Measurements from ENCODE around the gene LRRC23.
A peak's percentile ranks its signal among the peaks of the same experiment; 100 is the strongest.

The LRRC23 gene

DNA sequence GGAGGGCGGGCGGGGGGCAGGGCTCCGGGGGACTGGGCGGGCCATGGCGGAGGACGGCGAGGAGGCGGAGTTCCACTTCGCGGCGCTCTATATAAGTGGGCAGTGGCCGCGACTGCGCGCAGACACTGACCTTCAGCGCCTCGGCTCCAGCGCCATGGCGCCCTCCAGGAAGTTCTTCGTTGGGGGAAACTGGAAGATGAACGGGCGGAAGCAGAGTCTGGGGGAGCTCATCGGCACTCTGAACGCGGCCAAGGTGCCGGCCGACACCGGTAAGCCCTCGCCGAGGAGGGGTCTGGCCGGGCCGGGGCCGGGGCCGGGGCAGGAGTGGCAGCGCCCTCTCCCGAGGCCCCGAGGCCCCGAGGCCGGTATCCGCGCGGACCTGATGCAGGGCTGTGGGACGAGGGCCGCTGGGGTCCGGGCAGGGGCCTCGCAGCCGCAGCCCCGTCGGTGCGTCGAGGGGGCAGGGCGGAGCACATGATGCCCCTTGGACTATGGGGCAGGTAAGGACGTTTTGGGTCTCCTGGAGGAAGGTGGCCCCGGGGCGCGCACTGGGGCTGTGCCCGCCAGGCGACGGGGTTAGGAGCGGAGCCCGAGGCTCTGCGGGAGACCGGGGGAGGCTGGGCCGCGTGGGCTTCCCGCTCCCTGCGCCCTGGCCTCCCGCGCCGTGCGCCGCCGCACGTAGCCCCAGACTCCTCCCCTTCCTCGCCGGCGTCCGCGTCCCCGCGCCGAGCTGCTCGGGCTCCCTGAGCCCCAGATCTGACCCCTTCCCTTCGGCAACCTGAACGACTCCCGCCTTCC lies 37.0 kb upstream of the LRRC23 start, which contains the start of gene TPI1:
TSS of gene TPI1 (plus strand) at position 119 of the 798 bp plus-strand sequence. CDS start at position 155, 36 bp downstream.
- no peak for TF ChIP-seq FOXM1 (IDR thresholded peaks at IDR 0.05; ENCODE audit: borderline replicate concordance, low read depth)
- no peak for TF ChIP-seq RAD21 (IDR thresholded peaks at IDR 0.05; ENCODE audit: low read depth)
- TF ChIP-seq NFIC (IDR thresholded peaks at IDR 0.05), result no peak
- peak; percentile 69; the same call in 1 of the 2 replicates for TF ChIP-seq ZBTB7A (IDR thresholded peaks at IDR 0.05; ENCODE audit: low read depth)
- TF ChIP-seq, protein P1, sequence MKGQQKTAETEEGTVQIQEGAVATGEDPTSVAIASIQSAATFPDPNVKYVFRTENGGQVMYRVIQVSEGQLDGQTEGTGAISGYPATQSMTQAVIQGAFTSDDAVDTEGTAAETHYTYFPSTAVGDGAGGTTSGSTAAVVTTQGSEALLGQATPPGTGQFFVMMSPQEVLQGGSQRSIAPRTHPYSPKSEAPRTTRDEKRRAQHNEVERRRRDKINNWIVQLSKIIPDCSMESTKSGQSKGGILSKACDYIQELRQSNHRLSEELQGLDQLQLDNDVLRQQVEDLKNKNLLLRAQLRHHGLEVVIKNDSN (IDR thresholded peaks at IDR 0.05), result no peak; the same call in 1 of the 2 replicates
- TF ChIP-seq TAF1 (IDR thresholded peaks at IDR 0.05; ENCODE audit: low read depth), result peak; percentile 96
- peak; percentile 13; the same call in 1 of the 2 replicates for TF ChIP-seq EP300 (IDR thresholded peaks at IDR 0.05; ENCODE audit: borderline replicate concordance)
- peak; percentile 85 for TF ChIP-seq YY1 (IDR thresholded peaks at IDR 0.05; ENCODE audit: low read depth)
- TF ChIP-seq CEBPB (IDR thresholded peaks at IDR 0.05), result no peak
- peak; percentile 40; the same call in 1 of the 2 replicates for TF ChIP-seq TEAD4 (IDR thresholded peaks at IDR 0.05)
- peak; percentile 68 for TF ChIP-seq EGR1 (IDR thresholded peaks at IDR 0.05)
- no peak for TF ChIP-seq CREB1 (IDR thresholded peaks at IDR 0.05; ENCODE audit: low read depth)
- TF ChIP-seq TCF12 (IDR thresholded peaks at IDR 0.05; ENCODE audit: low read depth), result 0 out of 2 replicates have a peak, but pooled peaks have one; percentile 17
- TF ChIP-seq, protein P2, sequence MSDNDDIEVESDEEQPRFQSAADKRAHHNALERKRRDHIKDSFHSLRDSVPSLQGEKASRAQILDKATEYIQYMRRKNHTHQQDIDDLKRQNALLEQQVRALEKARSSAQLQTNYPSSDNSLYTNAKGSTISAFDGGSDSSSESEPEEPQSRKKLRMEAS (IDR thresholded peaks at IDR 0.05), result peak; percentile 88
- TF ChIP-seq, protein P3, sequence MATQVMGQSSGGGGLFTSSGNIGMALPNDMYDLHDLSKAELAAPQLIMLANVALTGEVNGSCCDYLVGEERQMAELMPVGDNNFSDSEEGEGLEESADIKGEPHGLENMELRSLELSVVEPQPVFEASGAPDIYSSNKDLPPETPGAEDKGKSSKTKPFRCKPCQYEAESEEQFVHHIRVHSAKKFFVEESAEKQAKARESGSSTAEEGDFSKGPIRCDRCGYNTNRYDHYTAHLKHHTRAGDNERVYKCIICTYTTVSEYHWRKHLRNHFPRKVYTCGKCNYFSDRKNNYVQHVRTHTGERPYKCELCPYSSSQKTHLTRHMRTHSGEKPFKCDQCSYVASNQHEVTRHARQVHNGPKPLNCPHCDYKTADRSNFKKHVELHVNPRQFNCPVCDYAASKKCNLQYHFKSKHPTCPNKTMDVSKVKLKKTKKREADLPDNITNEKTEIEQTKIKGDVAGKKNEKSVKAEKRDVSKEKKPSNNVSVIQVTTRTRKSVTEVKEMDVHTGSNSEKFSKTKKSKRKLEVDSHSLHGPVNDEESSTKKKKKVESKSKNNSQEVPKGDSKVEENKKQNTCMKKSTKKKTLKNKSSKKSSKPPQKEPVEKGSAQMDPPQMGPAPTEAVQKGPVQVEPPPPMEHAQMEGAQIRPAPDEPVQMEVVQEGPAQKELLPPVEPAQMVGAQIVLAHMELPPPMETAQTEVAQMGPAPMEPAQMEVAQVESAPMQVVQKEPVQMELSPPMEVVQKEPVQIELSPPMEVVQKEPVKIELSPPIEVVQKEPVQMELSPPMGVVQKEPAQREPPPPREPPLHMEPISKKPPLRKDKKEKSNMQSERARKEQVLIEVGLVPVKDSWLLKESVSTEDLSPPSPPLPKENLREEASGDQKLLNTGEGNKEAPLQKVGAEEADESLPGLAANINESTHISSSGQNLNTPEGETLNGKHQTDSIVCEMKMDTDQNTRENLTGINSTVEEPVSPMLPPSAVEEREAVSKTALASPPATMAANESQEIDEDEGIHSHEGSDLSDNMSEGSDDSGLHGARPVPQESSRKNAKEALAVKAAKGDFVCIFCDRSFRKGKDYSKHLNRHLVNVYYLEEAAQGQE (IDR thresholded peaks at IDR 0.05; ENCODE audit: low read depth), result no peak

DNA sequence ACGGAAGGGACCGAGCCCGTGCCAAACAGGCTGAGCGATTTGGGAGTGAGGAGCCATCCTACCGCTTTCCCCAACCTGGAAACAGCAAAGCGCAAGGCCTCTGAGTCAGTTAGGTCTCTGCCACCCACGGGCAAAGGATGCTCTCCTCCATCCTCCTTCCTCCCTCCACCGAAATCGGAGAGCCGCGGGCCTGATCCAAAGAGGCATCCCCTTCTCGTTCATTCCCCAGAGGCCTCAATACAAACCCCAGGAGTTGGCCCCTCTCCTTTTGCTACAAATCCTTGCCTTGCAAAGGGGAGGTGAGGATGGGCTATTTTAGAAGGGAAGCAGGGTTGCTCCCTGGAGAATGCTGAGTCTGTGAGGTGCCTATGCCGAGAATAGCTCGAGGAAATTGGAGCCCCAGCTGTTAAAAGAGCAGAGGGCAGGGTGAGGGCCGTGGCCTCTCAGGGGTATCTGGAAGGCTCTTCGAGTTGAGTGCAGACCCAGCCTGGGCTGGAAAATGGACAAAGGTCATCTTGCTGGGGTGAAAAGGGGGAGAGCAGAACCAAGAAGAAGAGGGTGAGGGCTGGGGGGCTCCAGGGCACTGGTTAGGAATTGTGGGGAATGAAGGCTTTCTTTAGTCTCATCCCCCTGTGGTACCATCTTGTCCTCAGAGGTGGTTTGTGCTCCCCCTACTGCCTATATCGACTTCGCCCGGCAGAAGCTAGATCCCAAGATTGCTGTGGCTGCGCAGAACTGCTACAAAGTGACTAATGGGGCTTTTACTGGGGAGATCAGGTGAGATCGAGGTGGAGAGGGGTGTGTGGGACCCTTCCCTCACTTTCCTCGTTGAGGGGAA lies 36.2 kb upstream of the LRRC23 start:
- TF ChIP-seq EGR1 (IDR thresholded peaks at IDR 0.05), result no peak
- TF ChIP-seq CREB1 (IDR thresholded peaks at IDR 0.05; ENCODE audit: low read depth), result no peak
- TF ChIP-seq RAD21 (IDR thresholded peaks at IDR 0.05; ENCODE audit: low read depth), result no peak
- TF ChIP-seq ZBTB7A (IDR thresholded peaks at IDR 0.05; ENCODE audit: low read depth), result 0 out of 2 replicates have a peak, but pooled peaks have one; percentile 14

DNA sequence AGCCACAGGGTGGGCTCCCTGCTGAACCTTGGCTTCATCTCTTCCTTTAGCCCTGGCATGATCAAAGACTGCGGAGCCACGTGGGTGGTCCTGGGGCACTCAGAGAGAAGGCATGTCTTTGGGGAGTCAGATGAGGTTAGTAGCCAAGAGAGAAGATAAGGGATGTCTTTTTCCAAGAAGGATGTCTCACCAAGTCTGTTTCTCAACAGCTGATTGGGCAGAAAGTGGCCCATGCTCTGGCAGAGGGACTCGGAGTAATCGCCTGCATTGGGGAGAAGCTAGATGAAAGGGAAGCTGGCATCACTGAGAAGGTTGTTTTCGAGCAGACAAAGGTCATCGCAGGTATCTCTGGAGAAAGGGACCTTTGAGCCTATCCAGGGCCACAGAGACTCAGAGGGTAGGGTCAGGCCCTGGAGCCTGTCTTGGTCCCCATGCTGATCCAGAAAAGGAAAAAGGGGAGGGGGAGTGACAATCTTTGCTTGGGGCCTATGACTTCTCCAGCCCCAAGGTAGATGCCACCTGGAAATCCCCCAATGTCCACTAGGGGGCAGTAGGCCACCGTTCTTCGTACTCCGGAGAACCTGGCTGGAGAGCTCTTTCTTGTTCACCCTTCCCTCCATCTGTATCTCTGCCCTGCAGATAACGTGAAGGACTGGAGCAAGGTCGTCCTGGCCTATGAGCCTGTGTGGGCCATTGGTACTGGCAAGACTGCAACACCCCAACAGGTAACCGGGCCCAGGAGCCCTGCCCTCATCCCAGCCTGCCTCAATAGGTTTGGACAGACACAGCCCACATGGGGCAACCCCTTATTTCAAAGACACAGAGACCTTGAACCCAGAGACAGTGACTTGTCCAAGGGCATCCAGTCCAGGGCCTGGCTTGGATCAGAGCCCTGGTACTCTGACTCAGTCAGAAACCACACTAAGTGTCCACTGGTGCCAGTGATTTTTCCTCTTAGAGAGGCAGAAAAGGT lies 35.3 kb upstream of the LRRC23 start:
- no peak for TF ChIP-seq NFIC (IDR thresholded peaks at IDR 0.05)
- peak; percentile 64 for TF ChIP-seq RAD21 (IDR thresholded peaks at IDR 0.05; ENCODE audit: low read depth)

DNA sequence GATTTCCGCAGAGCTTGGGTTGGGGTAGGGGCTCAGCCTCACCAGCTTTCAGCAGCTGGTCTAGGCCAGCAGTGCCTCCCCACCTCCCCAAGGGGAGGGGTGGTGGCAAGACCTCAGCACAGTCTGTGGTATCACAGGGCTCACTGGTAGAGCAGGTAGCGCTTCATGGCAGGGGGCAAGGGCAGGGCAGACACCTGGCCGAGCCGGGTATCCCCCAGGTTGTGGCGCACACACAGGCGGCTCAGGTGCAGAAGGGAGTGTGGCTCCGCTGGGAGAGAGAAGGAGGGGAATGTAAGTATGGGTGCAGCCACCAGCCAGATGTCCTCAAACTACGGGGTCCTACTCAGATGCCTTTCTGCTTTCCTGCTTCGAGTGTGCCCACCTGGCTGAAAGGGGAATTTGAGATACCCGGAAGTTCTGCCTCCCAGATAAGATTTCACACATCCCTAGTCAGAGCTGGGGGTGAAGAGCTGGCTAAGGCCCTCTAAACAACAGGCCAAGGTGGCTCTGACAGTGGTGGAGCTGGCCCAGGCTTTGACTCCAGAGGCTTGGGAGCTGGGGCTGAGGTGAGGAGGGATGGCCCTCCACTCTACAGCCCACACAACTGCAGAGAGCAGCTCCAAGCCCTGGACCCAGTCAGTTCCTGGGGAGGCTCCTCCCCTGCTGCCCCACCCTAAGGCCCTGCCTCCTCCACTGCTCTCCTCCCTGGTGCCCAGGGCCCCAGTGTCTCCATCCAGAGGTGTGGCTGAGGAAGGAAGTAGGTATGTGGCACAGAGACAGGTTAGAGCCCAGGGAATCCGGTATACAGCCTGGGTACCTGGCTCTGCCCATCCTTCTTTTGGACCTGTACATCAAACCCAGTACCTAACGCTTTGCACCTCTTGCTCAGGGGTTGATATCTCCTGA lies 33.3 kb upstream of the LRRC23 start:
- TF ChIP-seq ZBTB7A (IDR thresholded peaks at IDR 0.05; ENCODE audit: low read depth) (no peak), TAF1 (IDR thresholded peaks at IDR 0.05; ENCODE audit: low read depth) (no peak), FOXM1 (IDR thresholded peaks at IDR 0.05; ENCODE audit: borderline replicate concordance, low read depth) (no peak), YY1 (IDR thresholded peaks at IDR 0.05; ENCODE audit: low read depth) (0 out of 2 replicates have a peak, but pooled peaks have one; percentile 13), RAD21 (IDR thresholded peaks at IDR 0.05; ENCODE audit: low read depth) (no peak)
- TF ChIP-seq, protein P3 (IDR thresholded peaks at IDR 0.05; ENCODE audit: low read depth), result no peak
- TF ChIP-seq, protein P2 (IDR thresholded peaks at IDR 0.05), result no peak
